HCT116 (cell line): ENCODE measurements around the gene TMEM116. TPM values are rescaled to one million over a fixed set of nuclear protein-coding genes. Genes with fewer than 3 reads are reported as not detected.

Source experiments
- ATAC-seq: fragments of 200-7000 bp; cut with Tn5 transposase; 2 replicates; pipeline ENCODE4 v1.9.1; 2020; ENCODE audit warnings: mild to moderate bottlenecking, moderate library complexity
- BruUV-seq: library from RNA; stranded (reverse); fragments of 400-500 nt; replicated peaks from 2 replicates; lab custom pipeline; 2021; lab: Mats Ljungman, UMichigan
- CTCF ChIA-PET: fragments of 300-600 bp; sonication (Branson Sonifier 250); formaldehyde crosslinking; loops from one replicate; lab custom pipeline; 2021; ENCODE audit warnings: antibody characterized with exemption; lab: Charles Lee
- POLR2A ChIA-PET: fragments of 300-600, 350-600 bp; sonication (Branson Sonifier 250); formaldehyde crosslinking; loops from one replicate; lab custom pipeline; 2021; ENCODE audit warnings: antibody characterized with exemption; lab: Charles Lee
- RAD21 ChIA-PET, 2 experiments: fragments of 300-600 bp; sonication (Branson Sonifier 250); formaldehyde crosslinking; loops; one replicate each; lab custom pipeline; 2023; ENCODE audit warnings: low total read pairs in 2 of 2; ENCODE audit not compliant: uncharacterized antibody in 2 of 2, unreplicated experiment in 2 of 2, low non-redundant PET in 1 of 2; lab: Charles Lee
- DNase-seq: peaks from one replicate; pipeline ENCODE4 v3.0.0-alpha.2; 2010; ENCODE audit warnings: low read depth, low spot score
- H2AFZ ChIP-seq: fragments of 200-600 bp; shearing (Covaris generic), sonication (generic); 2 replicates; pipeline ENCODE4 v1.6.1; 2017; ENCODE audit warnings: low read depth, mixed run types, mixed read lengths, antibody characterized with exemption, low read length; ENCODE audit not compliant: poor library complexity, severe bottlenecking
- H3K27ac ChIP-seq: 2 replicates; pipeline ENCODE4 v1.5.1; 2012; ENCODE audit warnings: low read depth, low read length
- H3K27me3 ChIP-seq: fragments of 200-600 bp; sonication (generic); 2 replicates; pipeline ENCODE4 v1.6.1; 2016; ENCODE audit warnings: mixed run types, low read length, mixed read lengths; ENCODE audit not compliant: insufficient read depth
- H3K36me3 ChIP-seq, 2 experiments: fragments of 200-500 bp in 1 of 2; fragments of 200-600 bp in 1 of 2; sonication (Bioruptor generic) in 1 of 2; sonication (generic) in 1 of 2; 2 replicates each; pipeline versions ENCODE4 v1.5.1 to v1.6.1; 2014 to 2016; ENCODE audit warnings: low read length in 2 of 2, inconsistent platforms in 1 of 2, mixed read lengths in 1 of 2, mixed run types in 1 of 2; ENCODE audit not compliant: insufficient read depth in 2 of 2, control insufficient read depth in 1 of 2
- H3K4me1 ChIP-seq, 2 experiments: fragments of 200-600 bp in 1 of 2; sonication (generic) in 1 of 2; 2 replicates each; pipeline versions ENCODE4 v1.5.1 to v1.6.1; 2012 to 2017; ENCODE audit warnings: low read length in 2 of 2, inconsistent platforms in 1 of 2, mild to moderate bottlenecking in 1 of 2, mixed read lengths in 1 of 2, mixed run types in 1 of 2, moderate library complexity in 1 of 2; ENCODE audit not compliant: insufficient read depth in 2 of 2, control insufficient read depth in 1 of 2
- H3K4me2 ChIP-seq: fragments of 200-600 bp; sonication (generic); 2 replicates; pipeline ENCODE4 v1.6.1; 2017; ENCODE audit warnings: mixed run types, low read length, mixed read lengths
- H3K4me3 ChIP-seq, 2 experiments: fragments of 200-600 bp in 1 of 2; sonication (generic) in 1 of 2; replicated peaks in 1 of 2; 2 replicates each; pipeline ENCODE4 v1.5.1; 2011 to 2016; ENCODE audit warnings: low read length in 2 of 2, control low read depth in 1 of 2, low read depth in 1 of 2, mild to moderate bottlenecking in 1 of 2, mixed read lengths in 1 of 2, mixed run types in 1 of 2
- H3K79me2 ChIP-seq: fragments of 200-600 bp; sonication (generic); 2 replicates; pipeline ENCODE4 v1.6.1; 2017; ENCODE audit warnings: mild to moderate bottlenecking, mixed run types, low read length, moderate library complexity, mixed read lengths; ENCODE audit not compliant: insufficient read depth
- H3K9ac ChIP-seq: fragments of 200-600 bp; sonication (generic); 2 replicates; pipeline ENCODE4 v1.6.1; 2016; ENCODE audit warnings: low read length, mixed read lengths
- H3K9me2 ChIP-seq: fragments of 200-600 bp; sonication (generic), shearing (Covaris generic); 2 replicates; pipeline ENCODE4 v1.6.1; 2017; ENCODE audit warnings: mixed run types, mild to moderate bottlenecking, moderate library complexity; ENCODE audit not compliant: insufficient read depth
- H3K9me3 ChIP-seq, 2 experiments: fragments of 200-500 bp in 1 of 2; fragments of 200-600 bp in 1 of 2; sonication (Bioruptor generic) in 1 of 2; sonication (generic) in 1 of 2; 2 replicates each; pipeline ENCODE4 v1.6.1; 2014 to 2017; ENCODE audit warnings: low read length in 2 of 2, mixed read lengths in 2 of 2, inconsistent platforms in 1 of 2, low read depth in 1 of 2, mild to moderate bottlenecking in 1 of 2, mixed run types in 1 of 2, moderate library complexity in 1 of 2; ENCODE audit not compliant: control insufficient read depth in 1 of 2, insufficient read depth in 1 of 2
- H4K20me1 ChIP-seq: fragments of 200-600 bp; sonication (generic), shearing (Covaris generic); 2 replicates; pipeline ENCODE4 v1.6.1; 2017; ENCODE audit warnings: mixed run types, mild to moderate bottlenecking, moderate library complexity; ENCODE audit not compliant: insufficient read depth
- CBX3 ChIP-seq: IDR thresholded peaks from 2 replicates; pipeline ENCODE4 v1.6.1; 2012; ENCODE audit warnings: low read depth
- CEBPB ChIP-seq: IDR thresholded peaks from 2 replicates; pipeline ENCODE4 v1.6.1; 2012; ENCODE audit warnings: low read depth
- EGR1 ChIP-seq: IDR thresholded peaks from 2 replicates; pipeline ENCODE4 v1.6.1; 2012; ENCODE audit warnings: low read depth
- ELF1 ChIP-seq: IDR thresholded peaks from 2 replicates; pipeline ENCODE4 v1.6.1; 2012; ENCODE audit warnings: low read depth, borderline replicate concordance
- EZH2 ChIP-seq: fragments of 200-600 bp; sonication (generic); IDR thresholded peaks from 2 replicates; pipeline ENCODE4 v1.6.1; 2017; ENCODE audit warnings: antibody characterized with exemption, mixed run types
- EZH2phosphoT487 ChIP-seq: fragments of 200-600 bp; IDR thresholded peaks from 2 replicates; pipeline ENCODE4 v1.6.1; 2018; ENCODE audit warnings: antibody characterized with exemption, borderline replicate concordance
- FOSL1 ChIP-seq: IDR thresholded peaks from 2 replicates; pipeline ENCODE4 v1.6.1; 2012; ENCODE audit warnings: low read depth
- JUND ChIP-seq: IDR thresholded peaks from 2 replicates; pipeline ENCODE4 v1.6.1; 2012
- POLR2A ChIP-seq: IDR thresholded peaks from 2 replicates; pipeline ENCODE4 v1.7.0; 2011; ENCODE audit warnings: borderline replicate concordance; ENCODE audit not compliant: insufficient read depth, insufficient read length; ENCODE audit errors: extremely low read depth
- POLR2AphosphoS5 ChIP-seq: IDR thresholded peaks from 2 replicates; pipeline ENCODE4 v1.6.1; 2011; ENCODE audit warnings: mild to moderate bottlenecking, low read depth, low read length, moderate library complexity
- SRF ChIP-seq: IDR thresholded peaks from 2 replicates; pipeline ENCODE4 v1.6.1; 2012; ENCODE audit warnings: low read depth
- YY1 ChIP-seq: IDR thresholded peaks from 2 replicates; pipeline ENCODE4 v1.6.1; 2011; ENCODE audit warnings: low read length, low read depth, moderate library complexity, mild to moderate bottlenecking; ENCODE audit not compliant: insufficient replicate concordance; ENCODE audit errors: extremely low read depth
- ZFX ChIP-seq: fragments of 450-650 bp; IDR thresholded peaks from 2 replicates; pipeline ENCODE4 v1.6.1; 2017
- ZNF274 ChIP-seq: fragments of 200-500 bp; sonication (Bioruptor generic); IDR thresholded peaks from 2 replicates; pipeline ENCODE4 v1.6.1; 2014; ENCODE audit warnings: mild to moderate bottlenecking, low read depth, low read length, inconsistent platforms
- intact Hi-C: fragments of 100-400 bp; cut with micrococcal nuclease; formaldehyde crosslinking; loops from 2 replicates; pipeline ENCODE4 v1.10.0; 2022
- total RNA-seq: library from RNA; stranded (reverse); gene quantifications from one replicate; pipeline ENCODE4 v1.2.1, GENCODE V29; 2021; ENCODE audit not compliant: unreplicated experiment
- TF ChIP-seq, protein P1 (sequence below), 3 experiments: fragments of 200-600 bp in 1 of 3; sonication (generic) in 1 of 3; IDR thresholded peaks in 2 of 3; conservative IDR thresholded peaks in 1 of 3; 2 replicates each; pipeline ENCODE4 v1.5.1; 2012 to 2017; ENCODE audit warnings: low read depth in 2 of 3, low read length in 2 of 3, antibody characterized with exemption in 1 of 3, borderline replicate concordance in 1 of 3, control low read depth in 1 of 3, mild to moderate bottlenecking in 1 of 3, mixed read lengths in 1 of 3, mixed run types in 1 of 3, moderate library complexity in 1 of 3; ENCODE audit not compliant: insufficient read depth in 1 of 3
- TF ChIP-seq, protein P2 (sequence below): IDR thresholded peaks from 2 replicates; pipeline ENCODE4 v1.6.1; 2012
- TF ChIP-seq, protein P3 (sequence below): IDR thresholded peaks from 2 replicates; pipeline ENCODE4 v1.6.1; 2012; ENCODE audit warnings: low read depth
- TF ChIP-seq, protein P4 (sequence below): IDR thresholded peaks from 2 replicates; pipeline ENCODE4 v1.6.1; 2011; ENCODE audit warnings: mild to moderate bottlenecking, low read length, moderate library complexity; ENCODE audit not compliant: insufficient replicate concordance; ENCODE audit errors: extremely low read depth

The TMEM116 gene
- total RNA-seq, 1 experiment from 2014 or later = 6.8 TPM

DNA sequence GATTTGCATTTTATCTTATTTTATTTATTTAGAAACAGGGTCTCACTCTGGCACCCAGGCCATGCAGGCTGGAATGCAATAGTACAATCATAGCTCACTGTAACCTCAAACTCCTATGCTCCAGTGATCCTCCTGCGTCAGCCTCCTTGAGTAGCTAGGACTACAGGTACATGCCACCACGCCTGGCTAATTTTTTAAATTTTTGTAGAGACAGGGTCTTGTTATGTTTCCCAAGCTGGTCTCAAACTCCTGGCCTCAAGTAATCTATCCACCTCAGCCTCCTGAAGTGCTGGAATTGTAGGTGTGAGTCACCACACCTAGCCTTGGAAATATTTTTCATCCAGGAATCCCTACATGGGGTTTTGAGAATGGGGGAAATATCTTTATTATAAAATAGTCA, 86.3 kb downstream of the TMEM116 start:
- DNase-seq (no peak), ATAC-seq (no peak)
- no peaks in the 10 kb centered on the region for H3K9me3 ChIP-seq
- intact Hi-C loops = no loop called here
- H3K9me2 ChIP-seq = no peaks in the 10 kb centered on the region
- no peak overlapping the region for H3K4me3 ChIP-seq
- no peak overlapping the region for H3K9ac ChIP-seq
- BruUV-seq = no TSS peak
- H3K4me1 ChIP-seq = no peaks in the 10 kb centered on the region
- H3K27ac ChIP-seq = no peak overlapping the region
- no peak for TF ChIP-seq ZFX
- TF ChIP-seq, protein P1, sequence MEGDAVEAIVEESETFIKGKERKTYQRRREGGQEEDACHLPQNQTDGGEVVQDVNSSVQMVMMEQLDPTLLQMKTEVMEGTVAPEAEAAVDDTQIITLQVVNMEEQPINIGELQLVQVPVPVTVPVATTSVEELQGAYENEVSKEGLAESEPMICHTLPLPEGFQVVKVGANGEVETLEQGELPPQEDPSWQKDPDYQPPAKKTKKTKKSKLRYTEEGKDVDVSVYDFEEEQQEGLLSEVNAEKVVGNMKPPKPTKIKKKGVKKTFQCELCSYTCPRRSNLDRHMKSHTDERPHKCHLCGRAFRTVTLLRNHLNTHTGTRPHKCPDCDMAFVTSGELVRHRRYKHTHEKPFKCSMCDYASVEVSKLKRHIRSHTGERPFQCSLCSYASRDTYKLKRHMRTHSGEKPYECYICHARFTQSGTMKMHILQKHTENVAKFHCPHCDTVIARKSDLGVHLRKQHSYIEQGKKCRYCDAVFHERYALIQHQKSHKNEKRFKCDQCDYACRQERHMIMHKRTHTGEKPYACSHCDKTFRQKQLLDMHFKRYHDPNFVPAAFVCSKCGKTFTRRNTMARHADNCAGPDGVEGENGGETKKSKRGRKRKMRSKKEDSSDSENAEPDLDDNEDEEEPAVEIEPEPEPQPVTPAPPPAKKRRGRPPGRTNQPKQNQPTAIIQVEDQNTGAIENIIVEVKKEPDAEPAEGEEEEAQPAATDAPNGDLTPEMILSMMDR (IDR thresholded peaks at IDR 0.05 in 2 of 3, conservative IDR thresholded peaks at IDR 0.05 in 1 of 3; ENCODE audit: borderline replicate concordance in 1 of 3, insufficient read depth in 1 of 3, low read depth in 2 of 3, low read length in 2 of 3) = no peak
- TF ChIP-seq FOSL1 = no peak
- no peak for TF ChIP-seq CBX3
- TF ChIP-seq POLR2A = no peak
- TF ChIP-seq POLR2AphosphoS5 = no peak
- no peak for TF ChIP-seq CEBPB
- TF ChIP-seq, protein P2, sequence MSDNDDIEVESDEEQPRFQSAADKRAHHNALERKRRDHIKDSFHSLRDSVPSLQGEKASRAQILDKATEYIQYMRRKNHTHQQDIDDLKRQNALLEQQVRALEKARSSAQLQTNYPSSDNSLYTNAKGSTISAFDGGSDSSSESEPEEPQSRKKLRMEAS = no peak
- TF ChIP-seq ZNF274 = no peak
- TF ChIP-seq EZH2phosphoT487 = no peak
- no peak for TF ChIP-seq EZH2
- no peak for TF ChIP-seq SRF
- TF ChIP-seq, protein P3, sequence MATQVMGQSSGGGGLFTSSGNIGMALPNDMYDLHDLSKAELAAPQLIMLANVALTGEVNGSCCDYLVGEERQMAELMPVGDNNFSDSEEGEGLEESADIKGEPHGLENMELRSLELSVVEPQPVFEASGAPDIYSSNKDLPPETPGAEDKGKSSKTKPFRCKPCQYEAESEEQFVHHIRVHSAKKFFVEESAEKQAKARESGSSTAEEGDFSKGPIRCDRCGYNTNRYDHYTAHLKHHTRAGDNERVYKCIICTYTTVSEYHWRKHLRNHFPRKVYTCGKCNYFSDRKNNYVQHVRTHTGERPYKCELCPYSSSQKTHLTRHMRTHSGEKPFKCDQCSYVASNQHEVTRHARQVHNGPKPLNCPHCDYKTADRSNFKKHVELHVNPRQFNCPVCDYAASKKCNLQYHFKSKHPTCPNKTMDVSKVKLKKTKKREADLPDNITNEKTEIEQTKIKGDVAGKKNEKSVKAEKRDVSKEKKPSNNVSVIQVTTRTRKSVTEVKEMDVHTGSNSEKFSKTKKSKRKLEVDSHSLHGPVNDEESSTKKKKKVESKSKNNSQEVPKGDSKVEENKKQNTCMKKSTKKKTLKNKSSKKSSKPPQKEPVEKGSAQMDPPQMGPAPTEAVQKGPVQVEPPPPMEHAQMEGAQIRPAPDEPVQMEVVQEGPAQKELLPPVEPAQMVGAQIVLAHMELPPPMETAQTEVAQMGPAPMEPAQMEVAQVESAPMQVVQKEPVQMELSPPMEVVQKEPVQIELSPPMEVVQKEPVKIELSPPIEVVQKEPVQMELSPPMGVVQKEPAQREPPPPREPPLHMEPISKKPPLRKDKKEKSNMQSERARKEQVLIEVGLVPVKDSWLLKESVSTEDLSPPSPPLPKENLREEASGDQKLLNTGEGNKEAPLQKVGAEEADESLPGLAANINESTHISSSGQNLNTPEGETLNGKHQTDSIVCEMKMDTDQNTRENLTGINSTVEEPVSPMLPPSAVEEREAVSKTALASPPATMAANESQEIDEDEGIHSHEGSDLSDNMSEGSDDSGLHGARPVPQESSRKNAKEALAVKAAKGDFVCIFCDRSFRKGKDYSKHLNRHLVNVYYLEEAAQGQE = no peak
- no peak for TF ChIP-seq YY1
- TF ChIP-seq ELF1 = no peak
- TF ChIP-seq, protein P4, sequence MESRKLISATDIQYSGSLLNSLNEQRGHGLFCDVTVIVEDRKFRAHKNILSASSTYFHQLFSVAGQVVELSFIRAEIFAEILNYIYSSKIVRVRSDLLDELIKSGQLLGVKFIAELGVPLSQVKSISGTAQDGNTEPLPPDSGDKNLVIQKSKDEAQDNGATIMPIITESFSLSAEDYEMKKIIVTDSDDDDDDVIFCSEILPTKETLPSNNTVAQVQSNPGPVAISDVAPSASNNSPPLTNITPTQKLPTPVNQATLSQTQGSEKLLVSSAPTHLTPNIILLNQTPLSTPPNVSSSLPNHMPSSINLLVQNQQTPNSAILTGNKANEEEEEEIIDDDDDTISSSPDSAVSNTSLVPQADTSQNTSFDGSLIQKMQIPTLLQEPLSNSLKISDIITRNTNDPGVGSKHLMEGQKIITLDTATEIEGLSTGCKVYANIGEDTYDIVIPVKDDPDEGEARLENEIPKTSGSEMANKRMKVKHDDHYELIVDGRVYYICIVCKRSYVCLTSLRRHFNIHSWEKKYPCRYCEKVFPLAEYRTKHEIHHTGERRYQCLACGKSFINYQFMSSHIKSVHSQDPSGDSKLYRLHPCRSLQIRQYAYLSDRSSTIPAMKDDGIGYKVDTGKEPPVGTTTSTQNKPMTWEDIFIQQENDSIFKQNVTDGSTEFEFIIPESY = no peak
- TF ChIP-seq JUND = no peak
- TF ChIP-seq EGR1 = no peak
- H3K27me3 ChIP-seq = no peaks in the 10 kb centered on the region
- POLR2A ChIA-PET = no interaction called here
- no peak overlapping the region for H3K4me2 ChIP-seq
- CTCF ChIA-PET = no interaction called here
- RAD21 ChIA-PET = interaction anchor here in 1 of 2 experiments (0.6 kb wide), 1 partner anchor 103 kb away, joined by 3 read pairs; no protein-coding TSS in a partner anchor
- no peak overlapping the region for H2AFZ ChIP-seq
- H3K79me2 ChIP-seq = no peaks in the 10 kb centered on the region
- H4K20me1 ChIP-seq = no peaks in the 10 kb centered on the region
- H3K36me3 ChIP-seq = no peaks in the 10 kb centered on the region
